Prostate gland (tissue), 2 donors: Measurements from ENCODE around the gene TELO2.

Experiments used
- POLR2A ChIP-seq: fragments of 450-650 bp; IDR thresholded peaks from one replicate; pipeline ENCODE4 v1.6.1; 2016; ENCODE audit warnings: antibody characterized with exemption, mild to moderate bottlenecking
- TF ChIP-seq, protein P1 (sequence below), 4 experiments: fragments of 200-600 bp in 2 of 4; fragments of 450-650 bp in 2 of 4; sonication (generic) in 2 of 4; IDR thresholded peaks; 1 replicate in 3 of 4; 2 replicates in 1 of 4; pipeline ENCODE4 v1.5.1; 2016 to 2019; ENCODE audit warnings: antibody characterized with exemption in 4 of 4, mild to moderate bottlenecking in 2 of 4, moderate library complexity in 2 of 4

DNA sequence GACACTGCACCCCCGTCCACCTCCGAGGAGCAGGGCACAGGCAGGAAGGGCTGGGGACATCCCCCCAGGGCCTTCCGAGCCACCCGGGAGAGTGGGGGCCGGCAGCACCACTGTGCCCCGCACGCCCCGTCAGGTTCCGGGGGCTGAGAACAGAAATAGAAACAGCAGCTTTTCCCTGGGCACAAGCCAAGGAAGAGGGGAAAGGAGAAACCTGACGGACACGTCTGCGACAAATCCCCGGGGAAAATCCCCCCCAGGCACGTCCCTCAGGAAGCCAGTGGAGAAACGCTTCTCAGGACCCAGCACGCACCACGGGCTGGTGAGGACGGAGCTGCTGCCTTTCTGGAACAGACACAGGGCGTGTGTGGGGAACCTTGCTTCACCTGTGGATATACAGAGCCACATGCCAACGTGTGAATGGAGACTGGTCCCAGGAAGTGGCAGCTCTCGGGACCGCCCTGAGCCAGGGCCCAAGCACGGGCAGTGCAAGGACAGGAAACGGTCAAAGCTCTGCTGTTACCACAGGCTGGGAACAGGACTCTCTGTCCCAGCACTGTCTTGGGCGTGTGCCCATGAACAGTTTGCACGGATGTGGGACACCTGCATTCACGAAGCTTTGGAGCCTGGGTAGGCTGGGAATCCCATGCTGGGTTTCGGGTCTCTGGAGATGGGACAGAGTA lies 39.1 kb downstream of the TELO2 start:
- TF ChIP-seq, protein P1, sequence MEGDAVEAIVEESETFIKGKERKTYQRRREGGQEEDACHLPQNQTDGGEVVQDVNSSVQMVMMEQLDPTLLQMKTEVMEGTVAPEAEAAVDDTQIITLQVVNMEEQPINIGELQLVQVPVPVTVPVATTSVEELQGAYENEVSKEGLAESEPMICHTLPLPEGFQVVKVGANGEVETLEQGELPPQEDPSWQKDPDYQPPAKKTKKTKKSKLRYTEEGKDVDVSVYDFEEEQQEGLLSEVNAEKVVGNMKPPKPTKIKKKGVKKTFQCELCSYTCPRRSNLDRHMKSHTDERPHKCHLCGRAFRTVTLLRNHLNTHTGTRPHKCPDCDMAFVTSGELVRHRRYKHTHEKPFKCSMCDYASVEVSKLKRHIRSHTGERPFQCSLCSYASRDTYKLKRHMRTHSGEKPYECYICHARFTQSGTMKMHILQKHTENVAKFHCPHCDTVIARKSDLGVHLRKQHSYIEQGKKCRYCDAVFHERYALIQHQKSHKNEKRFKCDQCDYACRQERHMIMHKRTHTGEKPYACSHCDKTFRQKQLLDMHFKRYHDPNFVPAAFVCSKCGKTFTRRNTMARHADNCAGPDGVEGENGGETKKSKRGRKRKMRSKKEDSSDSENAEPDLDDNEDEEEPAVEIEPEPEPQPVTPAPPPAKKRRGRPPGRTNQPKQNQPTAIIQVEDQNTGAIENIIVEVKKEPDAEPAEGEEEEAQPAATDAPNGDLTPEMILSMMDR (IDR thresholded peaks at IDR 0.05): no peak
- peak; percentile 5 for TF ChIP-seq POLR2A
